Mammary epithelial cell (primary cell): Measurements from ENCODE around the gene KDF1.

Experiments used
- EZH2 ChIP-seq: IDR thresholded peaks from 2 replicates; pipeline ENCODE4 v1.6.1; 2012; ENCODE audit warnings: low read length, inconsistent platforms, borderline replicate concordance
- TF ChIP-seq, protein P1 (sequence below), 2 donors: IDR thresholded peaks in 1 of 2; conservative IDR thresholded peaks in 1 of 2; 2 replicates each; pipeline ENCODE4 v1.5.1; 2011 to 2012; ENCODE audit warnings: inconsistent platforms in 2 of 2, low read length in 2 of 2, mild to moderate bottlenecking in 2 of 2, control low read depth in 1 of 2, low read depth in 1 of 2; ENCODE audit not compliant: insufficient read depth in 1 of 2; ENCODE audit errors: extremely low read depth in 1 of 2

DNA sequence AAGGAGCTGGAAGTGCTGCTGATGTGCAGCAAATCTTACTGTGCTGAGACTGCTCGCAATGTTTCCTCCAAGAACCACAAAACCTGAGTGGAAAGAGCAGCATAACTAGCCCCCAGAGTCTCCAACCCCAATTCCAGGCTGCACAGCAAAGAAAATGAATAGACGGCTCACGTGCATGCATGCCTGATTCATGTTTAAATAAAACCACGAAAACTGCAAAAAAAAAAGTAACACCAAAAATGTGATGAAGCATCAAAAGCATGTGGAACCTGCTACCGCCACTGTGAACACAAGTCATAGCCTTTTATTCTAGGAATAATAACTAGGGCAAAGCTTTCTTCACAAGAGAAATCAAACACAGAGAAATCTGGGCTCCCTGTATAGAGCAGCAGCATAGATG is 23.6 kb upstream of the KDF1 start:
- TF ChIP-seq, protein P1, sequence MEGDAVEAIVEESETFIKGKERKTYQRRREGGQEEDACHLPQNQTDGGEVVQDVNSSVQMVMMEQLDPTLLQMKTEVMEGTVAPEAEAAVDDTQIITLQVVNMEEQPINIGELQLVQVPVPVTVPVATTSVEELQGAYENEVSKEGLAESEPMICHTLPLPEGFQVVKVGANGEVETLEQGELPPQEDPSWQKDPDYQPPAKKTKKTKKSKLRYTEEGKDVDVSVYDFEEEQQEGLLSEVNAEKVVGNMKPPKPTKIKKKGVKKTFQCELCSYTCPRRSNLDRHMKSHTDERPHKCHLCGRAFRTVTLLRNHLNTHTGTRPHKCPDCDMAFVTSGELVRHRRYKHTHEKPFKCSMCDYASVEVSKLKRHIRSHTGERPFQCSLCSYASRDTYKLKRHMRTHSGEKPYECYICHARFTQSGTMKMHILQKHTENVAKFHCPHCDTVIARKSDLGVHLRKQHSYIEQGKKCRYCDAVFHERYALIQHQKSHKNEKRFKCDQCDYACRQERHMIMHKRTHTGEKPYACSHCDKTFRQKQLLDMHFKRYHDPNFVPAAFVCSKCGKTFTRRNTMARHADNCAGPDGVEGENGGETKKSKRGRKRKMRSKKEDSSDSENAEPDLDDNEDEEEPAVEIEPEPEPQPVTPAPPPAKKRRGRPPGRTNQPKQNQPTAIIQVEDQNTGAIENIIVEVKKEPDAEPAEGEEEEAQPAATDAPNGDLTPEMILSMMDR (conservative IDR thresholded peaks at IDR 0.05 in 1 of 2, IDR thresholded peaks at IDR 0.05 in 1 of 2; ENCODE audit: extremely low read depth in 1 of 2, insufficient read depth in 1 of 2, low read depth in 1 of 2, low read length in 2 of 2): no peak
- no peak for TF ChIP-seq EZH2
